ENCODE results near the gene LRRC1.

LRRC1 gene

GRCh38 chr6:53939830-53940229, 145.0 kb downstream of the LRRC1 start:
- TF ChIP-seq CTCF (IDR thresholded peaks at IDR 0.05), result no peak
- no peak overlapping the region for H3K4me3 ChIP-seq (ENCODE audit: low read depth in 1 of 2, low read length in 1 of 2)

GRCh38 chr6:53943395-53943794, 148.6 kb downstream of the LRRC1 start:
- no peak overlapping the region for H3K4me3 ChIP-seq (ENCODE audit: low read depth in 1 of 2, low read length in 1 of 2)
- H3K4me1 ChIP-seq (ENCODE audit: control insufficient read depth in 1 of 2, insufficient read depth in 1 of 2, low read depth in 1 of 2, low read length in 1 of 2), result no peaks in the 10 kb centered on the region
- TF ChIP-seq CTCF (IDR thresholded peaks at IDR 0.05), result no peak
- H3K27me3 ChIP-seq, result peaks cover 1% of the 10 kb centered on the region
- no peak overlapping the region for H3K27ac ChIP-seq
- H3K36me3 ChIP-seq, result no peaks in the 10 kb centered on the region
- H3K9me3 ChIP-seq, result no peaks in the 10 kb centered on the region

More at GRCh38 chr6:53939830-53940229, 145.0 kb downstream of the LRRC1 start:
- Histone ChIP-seq H3K9me3 (no peaks in the 10 kb centered on the region), H3K27me3 (peaks cover 5% of the 10 kb centered on the region), H3K36me3 (no peaks in the 10 kb centered on the region), H3K27ac (no peak overlapping the region), H3K4me1 (ENCODE audit: control insufficient read depth in 1 of 2, insufficient read depth in 1 of 2, low read depth in 1 of 2, low read length in 1 of 2) (no peaks in the 10 kb centered on the region)

- no peaks in the 10 kb centered on the region for H3K9me3 ChIP-seq
- no peak overlapping the region for H3K27ac ChIP-seq
- no peak for TF ChIP-seq CTCF (IDR thresholded peaks at IDR 0.05)
- no peak overlapping the region for H3K4me3 ChIP-seq (ENCODE audit: low read depth in 1 of 2, low read length in 1 of 2)
- H3K36me3 ChIP-seq, result no peaks in the 10 kb centered on the region
- H3K27me3 ChIP-seq, result no peaks in the 10 kb centered on the region
- H3K4me1 ChIP-seq (ENCODE audit: control insufficient read depth in 1 of 2, insufficient read depth in 1 of 2, low read depth in 1 of 2, low read length in 1 of 2), result no peaks in the 10 kb centered on the region
These were observed 149.3 kb downstream of the LRRC1 start for GRCh38 chr6:53944091-53944490.

GRCh38 chr6:53944543-53944942, 149.7 kb downstream of the LRRC1 start:
- no peaks in the 10 kb centered on the region for H3K9me3 ChIP-seq
- no peaks in the 10 kb centered on the region for H3K4me1 ChIP-seq (ENCODE audit: control insufficient read depth in 1 of 2, insufficient read depth in 1 of 2, low read depth in 1 of 2, low read length in 1 of 2)
- no peaks in the 10 kb centered on the region for H3K36me3 ChIP-seq
- no peak overlapping the region for H3K27ac ChIP-seq
- TF ChIP-seq CTCF (IDR thresholded peaks at IDR 0.05), result no peak
- no peak overlapping the region for H3K4me3 ChIP-seq (ENCODE audit: low read depth in 1 of 2, low read length in 1 of 2)
- H3K27me3 ChIP-seq, result no peaks in the 10 kb centered on the region

- Histone ChIP-seq H3K4me1 (ENCODE audit: control insufficient read depth in 1 of 2, insufficient read depth in 1 of 2, low read depth in 1 of 2, low read length in 1 of 2) (no peaks in the 10 kb centered on the region), H3K36me3 (no peaks in the 10 kb centered on the region), H3K27ac (no peak overlapping the region), H3K27me3 (no peaks in the 10 kb centered on the region), H3K9me3 (no peaks in the 10 kb centered on the region), H3K4me3 (ENCODE audit: low read depth in 1 of 2, low read length in 1 of 2) (no peak overlapping the region)
- no peak for TF ChIP-seq CTCF (IDR thresholded peaks at IDR 0.05)
These were observed 151.1 kb downstream of the LRRC1 start for GRCh38 chr6:53945765-53946407.

Measured in neutrophil (primary cell).